Measurements from ENCODE around the gene EHD3.
A peak's percentile ranks its signal among the peaks of the same experiment; 100 is the strongest.
"Not testable (repeated sequence)": the region's sequence is repeated elsewhere in the genome, so short reads cannot be mapped to it uniquely, and the experiment has no call there.

The EHD3 gene

DNA sequence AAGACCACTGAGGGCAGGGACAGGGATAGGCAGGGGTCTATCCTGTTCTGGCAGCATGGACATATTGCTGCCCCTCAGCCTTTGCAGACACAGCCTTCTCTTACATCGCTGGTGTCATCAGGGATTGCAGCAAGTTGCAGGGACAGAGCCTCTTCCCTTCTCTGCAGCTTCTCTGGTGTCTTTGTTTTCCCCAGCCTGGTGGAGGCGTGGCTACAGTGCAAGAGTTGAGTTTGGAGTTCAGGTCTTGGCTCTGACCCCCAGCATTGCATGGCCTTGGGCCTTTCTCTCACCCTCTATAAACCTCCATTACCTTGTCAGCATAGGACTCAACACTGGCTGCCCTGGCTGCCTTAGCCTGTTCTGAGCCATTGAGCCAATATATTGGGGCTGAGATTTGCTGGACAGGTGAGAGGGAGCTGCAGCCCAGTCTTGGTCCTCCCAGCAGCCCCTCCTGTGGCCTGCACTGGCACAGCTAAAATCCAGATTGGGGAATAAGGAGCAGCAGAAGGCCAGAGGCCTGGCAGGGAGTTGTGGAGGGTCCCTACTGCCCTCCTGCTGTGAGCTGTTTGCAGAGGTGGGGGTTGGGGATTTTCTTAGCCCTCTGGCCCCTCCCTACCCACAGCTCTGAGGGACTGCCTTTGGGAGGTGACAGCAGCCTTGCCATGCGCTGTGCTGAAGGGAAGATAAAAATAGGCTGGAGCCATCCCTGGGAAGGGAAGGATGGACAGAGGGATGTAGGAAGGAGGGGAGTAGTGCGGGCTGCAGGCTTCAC lies 22.8 kb downstream of the EHD3 start:
- no peak for DNase-seq

DNA sequence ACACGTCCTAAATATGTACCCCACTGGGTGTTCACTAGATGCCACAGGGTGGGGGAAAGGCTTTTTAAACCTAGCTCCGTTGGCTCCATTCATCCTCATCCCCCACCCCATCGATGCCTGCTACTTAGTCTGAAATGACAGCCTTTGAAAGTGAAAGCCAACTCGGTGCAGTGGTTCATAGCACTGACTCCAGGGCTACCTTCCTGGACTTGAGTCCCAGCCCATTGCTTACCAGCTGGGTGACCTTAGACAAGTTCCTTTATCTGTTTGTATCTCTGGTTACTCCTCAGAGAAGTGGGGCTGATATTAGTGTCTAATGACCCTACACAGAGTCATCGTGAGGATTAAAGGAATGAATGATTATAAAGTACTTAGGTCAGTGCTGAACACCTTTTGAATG lies 24.4 kb downstream of the EHD3 start:
- DNase-seq: no peak

DNA sequence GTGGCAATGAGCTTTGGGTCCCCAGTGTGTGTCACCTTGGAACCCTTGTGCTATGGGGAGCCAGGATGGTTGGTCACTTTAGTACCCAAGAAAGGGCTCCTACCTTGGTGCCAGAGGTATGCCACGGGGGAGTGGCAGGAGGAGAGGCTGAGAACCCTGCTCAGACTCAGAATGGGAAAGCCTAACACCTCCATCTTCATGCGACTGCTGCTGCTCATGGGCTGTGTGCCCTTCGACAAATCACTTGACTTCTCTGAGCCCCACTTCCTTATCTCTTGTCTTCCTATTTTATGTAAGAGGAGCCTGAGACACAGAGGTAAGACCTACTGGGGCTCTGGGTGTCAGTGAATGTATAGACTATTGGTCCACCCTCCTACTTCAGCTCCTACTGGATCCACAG lies 25.1 kb downstream of the EHD3 start:
- DNase-seq: no peak

DNA sequence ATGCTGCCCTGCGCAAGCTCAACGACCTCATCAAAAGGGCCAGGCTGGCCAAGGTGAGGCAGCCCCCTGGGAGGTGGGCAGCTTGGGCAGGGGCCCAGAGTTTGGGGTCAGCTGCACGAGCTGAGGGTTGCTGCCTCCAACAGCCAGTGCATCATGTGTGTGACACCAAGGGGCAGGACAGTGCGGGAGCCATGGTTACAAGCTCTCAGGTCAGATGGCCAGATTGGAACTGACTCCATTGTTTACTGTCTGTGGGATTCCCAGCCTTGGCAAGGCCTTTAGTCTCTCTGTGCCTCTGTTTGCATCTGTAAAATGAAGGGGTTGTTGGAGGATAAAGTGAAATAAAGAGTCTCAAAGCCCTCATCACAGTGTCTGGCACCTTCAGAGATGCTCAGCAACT lies 26.9 kb downstream of the EHD3 start:
- DNase-seq: no peak

DNA sequence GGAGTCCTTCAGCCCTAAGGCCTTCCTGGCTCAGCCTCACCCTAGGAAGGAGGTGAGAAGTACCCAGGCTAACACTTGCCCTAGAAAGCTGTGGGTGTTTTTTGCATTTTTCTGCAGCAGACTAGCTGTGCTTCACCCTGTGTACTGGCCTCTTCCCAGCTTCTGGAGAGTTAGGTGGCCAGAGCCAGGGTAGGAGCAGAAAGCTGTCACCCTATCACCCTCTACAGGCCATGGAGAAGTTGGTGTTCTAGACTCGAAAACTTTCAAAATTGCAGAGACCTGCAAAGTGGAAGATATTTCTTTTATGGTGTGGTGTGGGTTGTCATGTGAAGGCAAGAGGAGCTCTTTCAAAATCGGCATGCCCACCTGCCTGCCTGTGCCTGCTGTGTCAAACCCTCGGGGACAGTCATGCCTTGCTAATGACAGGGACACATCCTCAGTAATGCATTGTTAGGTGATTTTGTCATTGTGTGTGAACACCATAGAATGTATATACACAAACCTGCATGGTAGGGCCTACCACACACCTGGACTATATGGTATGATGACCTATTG lies 29.8 kb downstream of the EHD3 start:
- DNase-seq: no peak

DNA sequence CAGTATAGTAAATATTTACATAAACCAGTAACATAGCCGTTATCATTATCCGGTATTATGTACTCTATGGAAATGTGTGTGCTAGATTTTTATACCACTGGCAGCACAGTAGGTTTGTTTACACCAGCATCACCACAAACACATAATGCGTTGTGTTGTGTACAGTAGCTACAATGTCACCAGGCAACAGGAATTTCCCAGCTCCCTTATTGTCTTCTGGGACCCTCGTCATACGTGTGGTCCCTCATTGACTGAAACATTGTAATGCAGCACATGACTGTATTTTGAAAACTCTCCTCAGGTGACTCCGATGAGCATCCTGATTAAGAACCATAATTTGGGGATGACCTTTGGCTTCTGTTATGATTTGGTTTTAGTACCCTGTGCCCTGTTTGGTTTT lies 31.3 kb downstream of the EHD3 start:
- DNase-seq: no peak

DNA sequence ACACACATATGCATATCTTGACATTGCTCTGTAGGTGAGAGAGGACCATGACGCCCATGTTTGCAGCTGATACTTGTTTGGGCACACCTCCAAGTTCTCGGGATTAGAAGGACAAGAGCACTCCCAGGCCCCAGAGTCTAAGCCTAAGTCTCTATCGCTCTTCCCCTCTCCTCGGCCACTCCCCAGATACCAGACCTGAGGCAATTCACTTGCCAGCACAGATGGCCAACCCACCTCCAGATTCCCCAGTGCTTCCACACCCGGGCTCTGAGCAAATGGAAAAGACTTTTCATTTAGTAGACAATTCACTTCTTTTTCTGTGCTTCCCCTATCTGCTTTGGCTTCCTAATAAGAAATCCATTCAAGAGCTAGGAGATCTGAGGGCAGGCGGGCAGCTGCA lies 32.9 kb downstream of the EHD3 start:
- DNase-seq: no peak

DNA sequence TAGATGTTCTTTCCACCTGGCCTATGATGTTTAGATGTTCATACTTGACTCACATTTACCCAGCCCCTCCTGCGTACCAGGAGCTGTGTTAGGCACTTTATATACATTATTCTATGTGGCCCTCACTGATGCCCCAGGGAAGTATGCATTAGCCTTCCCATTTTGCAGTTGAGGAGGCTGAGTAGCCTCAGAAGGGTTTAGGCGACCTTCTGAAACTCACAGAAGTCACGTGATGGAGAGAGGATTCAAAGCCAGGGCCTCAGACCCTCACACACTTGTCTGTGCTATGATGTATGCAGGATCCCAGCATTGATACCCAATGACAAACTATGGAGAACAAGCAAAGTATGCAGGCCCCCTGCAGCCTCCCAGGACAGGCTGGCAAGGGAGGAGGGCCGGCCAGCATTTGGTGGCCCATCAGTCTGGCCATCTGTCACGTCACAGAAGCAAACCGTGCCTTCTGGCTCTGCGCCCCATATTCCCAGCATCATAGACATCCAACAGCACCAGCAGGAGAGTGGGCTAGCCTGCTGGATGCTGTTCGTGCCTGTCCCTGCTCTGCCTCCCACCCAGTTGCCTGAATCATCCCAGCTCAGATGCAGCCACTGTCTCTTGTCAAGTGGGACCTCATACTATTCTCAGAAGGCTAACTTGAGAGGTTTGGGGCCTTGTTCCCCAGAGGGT lies 33.6 kb downstream of the EHD3 start:
- DNase-seq: no peak

DNA sequence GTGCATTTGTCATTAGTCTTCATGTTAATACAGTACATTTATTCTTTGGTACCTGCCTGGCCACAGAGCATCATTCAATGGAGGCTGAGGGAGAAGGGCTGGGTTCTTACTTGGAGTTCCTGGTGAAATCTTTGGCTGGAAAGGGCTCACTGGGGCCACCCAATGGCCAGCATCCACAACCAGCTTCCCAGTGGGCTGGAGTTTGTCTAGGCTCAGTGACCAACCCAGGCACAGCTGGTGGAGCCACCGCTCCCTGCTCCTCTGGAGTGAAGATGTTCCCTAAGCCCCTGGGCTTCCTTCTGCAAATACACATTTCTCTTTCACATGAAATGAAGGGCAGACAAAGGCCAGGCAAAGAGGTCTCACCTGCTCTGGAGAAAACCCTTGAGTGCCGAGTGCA lies 34.4 kb downstream of the EHD3 start:
- DNase-seq: no peak

DNA sequence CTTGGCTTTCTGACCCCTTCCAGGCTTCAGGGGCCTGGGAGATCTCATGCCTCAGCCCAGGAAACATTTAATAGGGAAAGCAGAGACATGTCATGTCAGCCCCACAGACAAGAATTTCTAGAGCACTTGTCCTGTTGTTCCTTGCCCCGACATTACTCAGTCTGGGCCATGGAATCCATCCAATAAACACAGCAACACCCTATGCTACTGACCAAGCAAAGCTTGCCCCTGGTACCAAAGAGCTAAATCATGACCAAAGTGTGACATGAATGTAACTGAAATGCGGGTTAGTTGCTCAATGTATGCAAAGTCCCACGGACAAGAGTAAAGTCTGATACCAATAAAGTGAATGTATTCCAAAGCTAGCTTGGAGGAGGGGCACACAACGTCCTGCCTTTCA lies 35.1 kb downstream of the EHD3 start:
- no peak for DNase-seq

DNA sequence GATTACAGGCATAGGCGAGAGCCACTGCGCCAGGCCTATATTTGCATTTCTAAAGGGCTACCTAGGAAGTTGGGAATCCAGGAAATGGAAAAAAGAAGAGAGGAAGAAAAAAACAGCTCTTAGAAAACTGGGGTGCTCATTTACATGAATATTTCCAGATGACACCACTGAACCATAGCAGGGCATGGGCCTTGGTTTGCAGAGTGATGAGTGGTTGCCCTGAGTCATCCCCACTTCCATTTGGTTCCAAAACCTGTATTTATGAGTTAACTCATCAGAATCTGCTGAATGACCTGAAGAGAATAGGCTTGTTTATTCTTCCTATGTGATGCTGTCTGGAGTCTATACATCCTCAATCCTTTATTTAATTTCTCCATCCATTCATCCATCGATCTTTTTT lies 36.2 kb downstream of the EHD3 start:
- DNase-seq: no peak

DNA sequence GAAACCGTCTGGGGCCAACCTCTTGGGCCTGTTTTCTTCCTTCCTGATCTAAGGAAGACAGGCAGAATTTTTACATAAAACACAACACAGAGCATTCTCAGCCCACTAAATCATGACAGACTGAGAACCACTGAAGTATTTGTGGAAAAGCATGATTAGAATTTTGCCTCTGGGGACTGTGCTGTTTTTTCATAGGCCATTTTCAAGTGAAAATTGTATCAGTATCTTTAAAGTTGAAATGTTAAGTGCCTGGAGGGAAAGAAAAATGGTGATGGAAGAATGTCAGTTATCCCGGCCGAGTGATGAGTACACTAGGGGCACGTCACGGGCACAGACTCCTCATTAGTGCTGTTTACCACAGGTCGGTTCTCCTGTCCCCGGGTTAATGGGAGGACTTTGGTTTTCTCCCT lies 36.9 kb downstream of the EHD3 start:
- no peak for DNase-seq

DNA sequence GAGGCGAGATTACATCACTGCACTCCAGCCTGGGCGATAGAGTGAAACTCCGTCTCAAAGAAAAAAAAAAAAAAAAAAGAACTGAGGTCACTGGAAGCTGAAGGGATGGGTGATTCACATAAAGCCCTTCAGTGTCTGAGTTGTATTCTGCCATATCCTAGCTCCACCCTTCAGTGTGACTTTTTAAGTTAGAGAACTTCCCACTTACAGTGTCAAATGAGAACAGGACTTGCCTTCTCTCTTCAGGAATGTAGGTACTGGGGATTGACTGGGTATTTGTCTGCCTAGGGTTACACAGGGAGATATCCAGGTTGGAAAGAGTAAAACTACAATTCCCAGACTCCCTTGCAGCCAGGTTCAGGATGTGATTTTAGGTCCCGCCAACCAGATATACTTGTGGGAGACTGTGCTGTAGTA lies 37.9 kb downstream of the EHD3 start:
- DNase-seq: no peak

DNA sequence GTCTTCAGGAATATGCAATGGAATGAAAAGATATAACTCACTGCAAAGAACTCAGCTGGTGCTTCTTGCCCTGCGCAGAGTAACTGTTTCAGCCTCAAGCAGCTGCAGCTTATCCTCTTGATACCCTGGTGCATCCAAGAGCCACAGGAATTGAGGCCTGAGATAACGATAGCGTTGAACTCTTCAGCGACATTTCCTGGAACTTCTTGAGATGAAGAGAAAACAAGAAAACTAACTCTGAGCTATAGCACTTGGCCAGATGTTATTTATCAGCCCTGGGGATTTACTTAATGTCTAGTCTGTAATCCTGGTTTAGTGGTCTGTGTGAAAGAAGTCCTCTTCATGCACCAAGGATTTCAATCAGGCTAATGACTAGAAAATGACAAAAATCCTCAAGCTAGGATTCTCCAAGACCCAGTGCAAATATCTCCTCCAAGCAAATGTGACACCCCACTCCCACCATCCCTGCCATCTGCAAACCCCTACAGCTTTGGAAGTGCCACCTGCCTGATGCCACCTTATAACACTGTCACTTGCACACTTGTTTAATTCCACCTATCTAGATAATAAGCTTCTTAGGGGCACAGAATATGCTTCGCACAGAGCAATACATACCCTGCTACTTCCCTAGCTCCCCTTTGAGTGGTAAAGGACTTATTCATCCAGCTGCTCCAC lies 40.6 kb downstream of the EHD3 start:
- DNase-seq: peak; percentile 32

DNA sequence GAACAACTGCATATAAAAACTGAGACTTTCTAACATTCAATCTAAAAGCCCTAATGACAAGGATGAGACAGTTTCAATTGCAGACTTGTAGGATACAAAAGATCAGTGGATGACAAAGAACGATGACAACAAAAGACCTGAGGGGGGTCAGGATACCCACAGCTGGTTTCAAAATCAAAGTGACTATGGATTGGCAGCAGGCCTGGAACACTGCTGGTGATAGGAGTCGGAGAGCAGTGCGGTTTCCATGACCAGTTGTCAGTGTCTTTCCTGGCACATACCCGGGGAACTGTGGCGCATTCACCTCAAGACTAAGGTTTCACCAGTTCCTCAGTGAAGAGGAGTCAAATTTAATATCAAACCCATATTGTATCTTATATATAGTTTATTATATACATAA lies 42.0 kb downstream of the EHD3 start:
- DNase-seq: peak; percentile 17

DNA sequence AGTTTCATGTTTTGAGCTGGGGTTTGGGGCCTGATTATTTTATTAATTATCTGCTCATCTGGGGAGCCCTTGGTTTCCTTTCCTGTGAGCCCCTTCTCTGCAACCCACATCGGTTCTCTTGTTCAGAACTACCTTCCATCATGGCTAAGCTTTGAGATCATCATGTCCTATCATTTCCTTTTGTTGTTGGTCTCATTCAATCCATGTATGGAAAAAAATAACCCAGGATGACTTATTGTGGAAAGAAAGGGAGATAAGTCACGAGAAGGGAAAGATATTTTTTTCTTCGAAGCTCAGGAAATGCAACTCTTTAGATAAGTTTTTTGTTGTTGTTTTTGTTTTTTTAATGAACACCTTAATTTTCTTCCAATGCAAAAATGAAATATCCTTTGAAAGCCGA lies 43.7 kb downstream of the EHD3 start:
- no peak for DNase-seq

DNA sequence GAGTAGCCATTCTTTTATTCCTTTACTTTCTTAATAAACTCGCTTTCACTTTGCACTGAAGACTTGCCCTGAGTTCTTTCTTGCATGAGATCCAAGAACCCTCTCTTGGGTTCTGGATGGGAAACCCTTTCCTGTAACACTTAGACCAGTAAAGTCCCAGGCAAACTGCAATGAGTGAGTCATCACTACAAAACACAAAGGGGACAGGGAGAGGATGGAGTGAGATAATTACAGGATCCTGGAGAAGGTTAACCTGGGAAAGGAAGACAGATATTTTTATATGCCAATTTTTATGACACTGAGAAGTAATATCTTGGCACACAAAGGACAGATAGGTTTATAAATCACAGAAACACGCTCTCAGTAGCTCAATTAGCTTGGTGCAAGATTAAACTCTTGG lies 48.7 kb downstream of the EHD3 start:
- DNase-seq: no peak

DNA sequence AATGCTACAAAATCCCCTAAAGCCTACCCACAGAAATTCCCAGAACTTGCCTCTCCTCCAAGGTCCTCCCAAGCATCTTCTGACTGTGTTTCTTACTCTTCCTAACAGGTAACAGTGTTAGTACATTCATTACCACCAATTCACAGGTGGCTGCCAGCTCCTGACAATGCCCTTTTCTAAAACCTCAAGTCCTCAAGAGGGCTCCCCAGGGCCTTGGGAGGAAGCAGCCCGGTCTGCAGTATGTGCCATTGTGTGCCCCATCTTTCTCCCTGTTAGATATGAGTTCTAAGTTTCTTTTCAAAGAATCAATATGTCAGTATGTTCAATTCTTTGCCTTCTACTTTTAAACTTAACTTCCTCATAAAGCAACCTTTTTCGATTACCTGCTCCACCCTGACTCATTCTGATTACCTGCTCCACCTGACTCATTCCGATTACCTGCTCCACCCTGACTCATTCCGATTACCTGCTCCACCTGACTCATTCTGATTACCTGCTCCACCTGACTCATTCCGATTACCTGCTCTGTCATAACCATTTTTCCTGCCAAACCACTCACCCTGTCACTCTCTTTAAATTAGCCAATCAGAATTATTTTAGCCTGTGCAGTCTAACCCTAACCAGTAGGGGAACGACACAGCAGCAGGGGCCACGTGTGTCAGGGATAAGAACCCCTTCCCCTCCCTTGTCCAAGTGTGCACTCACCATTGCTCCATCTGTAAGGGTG lies 49.4 kb downstream of the EHD3 start:
- not testable (repeated sequence) for DNase-seq

DNA sequence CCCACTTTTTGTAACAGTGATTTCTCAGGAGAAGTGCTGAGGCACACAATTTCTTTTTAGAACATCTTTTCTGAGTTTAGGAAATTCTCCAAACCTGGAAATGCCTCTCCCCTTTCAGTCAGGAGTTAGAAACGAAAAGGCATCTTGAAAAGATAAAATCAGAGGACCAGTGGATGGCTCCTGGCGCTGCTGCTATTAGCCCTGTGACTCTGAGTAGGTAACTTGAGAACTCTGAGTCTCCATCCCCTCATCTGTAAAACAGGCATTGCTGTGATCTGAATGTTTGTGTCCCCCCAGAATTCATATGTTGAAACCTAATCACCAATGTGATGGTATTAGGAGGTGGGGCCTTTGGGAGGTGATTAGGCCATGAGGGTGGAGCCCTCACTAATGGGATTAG lies 50.2 kb downstream of the EHD3 start:
- no peak for DNase-seq

DNA sequence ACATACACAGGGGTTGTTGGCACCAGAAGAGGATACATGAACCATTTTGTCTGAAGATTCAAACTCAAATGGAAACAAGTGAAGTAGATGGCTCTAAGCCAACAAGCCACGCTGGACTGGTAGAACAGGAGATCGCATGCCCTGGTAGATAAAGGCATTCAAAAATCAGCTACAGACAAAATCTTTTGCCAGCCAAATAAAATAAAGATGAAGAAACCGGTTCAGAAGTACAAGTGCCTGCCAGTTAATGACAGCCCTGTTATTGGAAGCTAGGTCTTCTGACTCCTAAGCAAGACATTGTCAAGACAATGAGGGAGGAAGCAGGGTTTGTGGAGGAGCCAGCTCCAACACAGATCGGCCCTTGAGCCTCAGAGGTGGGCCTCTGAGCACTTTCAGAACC lies 52.3 kb downstream of the EHD3 start:
- DNase-seq: no peak

DNA sequence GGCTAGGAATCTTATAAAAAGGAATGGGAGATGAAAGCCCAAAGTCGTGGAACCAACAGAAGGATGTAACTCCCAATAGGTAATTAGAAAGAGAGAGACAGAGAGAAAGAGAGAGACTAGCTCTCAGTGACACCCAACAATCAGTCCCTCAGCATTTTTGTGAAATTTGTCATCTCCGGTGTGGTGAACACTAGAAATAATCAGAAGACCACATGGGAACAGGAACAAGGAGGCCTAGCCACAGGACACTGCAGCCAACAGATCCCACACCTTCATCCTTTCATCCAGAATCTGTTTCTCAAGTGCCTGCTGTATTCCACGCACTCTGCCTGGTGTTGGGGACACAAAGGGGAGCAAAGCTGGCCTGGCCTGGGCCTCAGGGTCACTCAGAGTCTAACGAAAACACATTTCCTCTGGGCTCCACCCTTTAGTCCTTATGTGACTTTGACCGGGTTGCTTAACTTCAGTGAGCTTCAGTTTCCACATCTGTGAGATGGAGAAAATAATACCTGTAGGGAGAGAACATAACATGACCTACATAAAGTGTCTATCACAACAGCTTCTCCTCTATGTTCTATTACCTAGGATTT lies 53.1 kb downstream of the EHD3 start:
- DNase-seq: no peak

DNA sequence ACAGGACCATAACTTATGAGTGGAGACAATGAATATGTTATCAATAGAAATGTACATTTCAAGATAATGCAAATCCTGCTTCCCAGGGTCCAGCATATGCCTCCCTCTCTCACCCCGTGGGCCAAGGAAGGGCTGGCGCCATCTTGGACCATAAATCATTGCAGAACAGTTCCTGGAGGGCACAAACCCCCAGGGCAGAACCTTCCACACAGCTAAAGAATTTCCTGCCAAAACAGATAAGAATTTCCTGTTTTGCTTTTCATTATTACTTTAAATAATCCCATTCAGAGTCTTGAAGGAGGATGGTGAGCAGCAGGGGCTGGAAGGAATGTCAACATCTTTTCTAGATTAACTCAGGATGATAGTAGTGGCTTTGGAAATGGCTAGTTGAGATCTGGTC lies 53.7 kb downstream of the EHD3 start:
- no peak for DNase-seq

DNA sequence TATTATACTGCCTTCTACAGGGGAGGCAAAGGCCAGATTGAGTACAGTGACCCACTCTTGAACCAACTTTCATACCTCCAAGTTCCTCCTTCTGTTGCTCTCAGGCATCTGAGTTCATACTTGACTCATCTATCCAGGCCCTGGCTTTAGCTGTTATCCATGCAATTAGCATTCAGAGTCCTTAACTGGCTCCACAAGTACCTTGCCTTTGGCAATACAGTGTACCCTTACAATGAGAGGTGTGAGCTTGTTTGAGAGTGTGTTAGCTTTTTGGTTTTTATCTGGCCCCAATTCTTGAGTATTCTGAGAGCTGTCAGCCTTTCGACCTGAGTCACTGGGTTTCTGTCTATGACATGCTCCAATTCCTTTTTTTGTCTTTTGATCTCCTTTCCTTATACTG lies 60.2 kb downstream of the EHD3 start:
- no peak for DNase-seq

All from OCI-M1 (cell line).